Urinary bladder (tissue), 4 donors: ENCODE measurements around the gene SEMA4B. TPM values are rescaled to one million over a fixed set of nuclear protein-coding genes. Genes with fewer than 3 reads are reported as not detected.
A peak's percentile ranks its signal among the peaks of the same experiment; 100 is the strongest.

Experiments
- DNase-seq: peaks from one replicate; pipeline ENCODE4 v3.0.0-alpha.2; 2015; ENCODE audit errors: extremely low spot score
- H3K27ac ChIP-seq: one replicate; pipeline ENCODE4 v1.5.1; 2013; ENCODE audit warnings: low read depth, mild to moderate bottlenecking, moderate library complexity
- H3K36me3 ChIP-seq: one replicate; pipeline ENCODE4 v1.6.1; 2013; ENCODE audit warnings: mild to moderate bottlenecking, moderate library complexity; ENCODE audit not compliant: insufficient read depth
- H3K4me1 ChIP-seq: one replicate; pipeline ENCODE4 v1.6.1; 2013; ENCODE audit warnings: mild to moderate bottlenecking, moderate library complexity; ENCODE audit not compliant: insufficient read depth
- H3K4me3 ChIP-seq: one replicate; pipeline ENCODE4 v1.5.1; 2013; ENCODE audit warnings: low read depth, low read length
- WGBS: extraction: QIAGEN DNeasy Blood & Tissue Kit; methylation state at CpG from one replicate; pipeline ENCODE4 v1.1.7; 2013; 5-methylcytosine and 5-hydroxymethylcytosine counted together
- polyA plus RNA-seq: library from polyadenylated mRNA; stranded (reverse); fragments of 200-250 nt; gene quantifications from one replicate; pipeline ENCODE4 v1.2.3, GENCODE V29; 2013
- total RNA-seq: library from RNA; depleted of rRNA; stranded (reverse); fragments of >200 nt; gene quantifications from one replicate; pipeline ENCODE4 v1.2.3, GENCODE V29; 2014
- donor health status: healthy with polysubstance abuse.
- donor health status: healthy.

The SEMA4B gene
- total and polyA plus RNA-seq, 2 donors: 39.3 to 60.8 TPM

- no peaks in the 10 kb centered on the region for H3K4me1 ChIP-seq
- no peaks in the 10 kb centered on the region for H3K36me3 ChIP-seq
- DNase-seq: no peak
- WGBS: 85% methylated on average over 8 of the region's 8 CpGs
- no peak overlapping the region for H3K27ac ChIP-seq
- H3K4me3 ChIP-seq: no peak overlapping the region
Measured at GRCh38 chr15:90188914-90189748, 12.0 kb upstream of the SEMA4B start.

GRCh38 chr15:90189781-90190467 is 11.2 kb upstream of the SEMA4B start:
- Histone ChIP-seq H3K4me3 (no peak overlapping the region), H3K27ac (peak overlapping the region; percentile 70), H3K4me1 (no peaks in the 10 kb centered on the region), H3K36me3 (no peaks in the 10 kb centered on the region)
- 82% methylated on average over 10 of the region's 10 CpGs for WGBS
- DNase-seq: no peak

- no peaks in the 10 kb centered on the region for H3K4me1 ChIP-seq
- peak overlapping the region; percentile 70 for H3K27ac ChIP-seq
- H3K4me3 ChIP-seq: no peak overlapping the region
- WGBS: 89% methylated on average over 10 of the region's 10 CpGs
- H3K36me3 ChIP-seq: no peaks in the 10 kb centered on the region
- peak; percentile 48 for DNase-seq
Measured at GRCh38 chr15:90190606-90191343, 10.4 kb upstream of the SEMA4B start.

GRCh38 chr15:90191344-90191687 is 9.8 kb upstream of the SEMA4B start:
- WGBS: 73% methylated on average over 3 of the region's 3 CpGs
- no peak for DNase-seq
- Histone ChIP-seq H3K4me1 (no peaks in the 10 kb centered on the region), H3K4me3 (no peak overlapping the region), H3K36me3 (no peaks in the 10 kb centered on the region), H3K27ac (peak overlapping the region; percentile 34)

GRCh38 chr15:90191794-90192509 is 9.2 kb upstream of the SEMA4B start:
- H3K4me3 ChIP-seq: no peak overlapping the region
- no peaks in the 10 kb centered on the region for H3K36me3 ChIP-seq
- peak; percentile 62 for DNase-seq
- peak overlapping the region; percentile 51 for H3K27ac ChIP-seq
- WGBS: 27% methylated on average over 7 of the region's 7 CpGs
- H3K4me1 ChIP-seq: no peaks in the 10 kb centered on the region

GRCh38 chr15:90192961-90193786 is 8.0 kb upstream of the SEMA4B start:
- Histone ChIP-seq H3K4me1 (no peaks in the 10 kb centered on the region), H3K27ac (peak overlapping the region; percentile 65), H3K36me3 (no peaks in the 10 kb centered on the region), H3K4me3 (no peak overlapping the region)
- no peak for DNase-seq
- WGBS: 33% methylated on average over 16 of the region's 16 CpGs

- H3K36me3 ChIP-seq: no peaks in the 10 kb centered on the region
- DNase-seq: no peak
- H3K4me3 ChIP-seq: no peak overlapping the region
- no peak overlapping the region for H3K27ac ChIP-seq
- H3K4me1 ChIP-seq: no peaks in the 10 kb centered on the region
- WGBS: 97% methylated on average over 2 of the region's 2 CpGs
Measured at GRCh38 chr15:90194655-90195054, 6.5 kb upstream of the SEMA4B start.

GRCh38 chr15:90200534-90201129 is 498 bp upstream of the SEMA4B start:
- Histone ChIP-seq H3K4me3 (peak overlapping the region; percentile 90), H3K4me1 (no peaks in the 10 kb centered on the region), H3K36me3 (no peaks in the 10 kb centered on the region), H3K27ac (peak overlapping the region; percentile 80)
- DNase-seq: no peak
- WGBS: 11% methylated on average over 24 of the region's 24 CpGs

GRCh38 chr15:90201944-90202375 is 830 bp downstream of the SEMA4B start:
- no peak for DNase-seq
- Histone ChIP-seq H3K27ac (peak overlapping the region; percentile 80), H3K4me1 (no peaks in the 10 kb centered on the region), H3K36me3 (no peaks in the 10 kb centered on the region), H3K4me3 (peak overlapping the region; percentile 90)
- 6% methylated on average over 25 of the region's 25 CpGs for WGBS

GRCh38 chr15:90202929-90203328 is 1.8 kb downstream of the SEMA4B start:
- H3K27ac ChIP-seq: no peak overlapping the region
- no peak for DNase-seq
- H3K4me1 ChIP-seq: no peaks in the 10 kb centered on the region
- H3K4me3 ChIP-seq: no peak overlapping the region
- 83% methylated on average over 4 of the region's 4 CpGs for WGBS
- H3K36me3 ChIP-seq: no peaks in the 10 kb centered on the region

GRCh38 chr15:90203473-90203872 is 2.3 kb downstream of the SEMA4B start:
- Histone ChIP-seq H3K36me3 (no peaks in the 10 kb centered on the region), H3K4me3 (no peak overlapping the region), H3K27ac (no peak overlapping the region), H3K4me1 (no peaks in the 10 kb centered on the region)
- no peak for DNase-seq
- WGBS: 98% methylated on average over 7 of the region's 7 CpGs

- no peak overlapping the region for H3K4me3 ChIP-seq
- 78% methylated on average over 8 of the region's 8 CpGs for WGBS
- no peaks in the 10 kb centered on the region for H3K4me1 ChIP-seq
- H3K27ac ChIP-seq: no peak overlapping the region
- DNase-seq: no peak
- no peaks in the 10 kb centered on the region for H3K36me3 ChIP-seq
Measured at GRCh38 chr15:90203922-90204321, 2.8 kb downstream of the SEMA4B start.
